Activated CD8-positive, alpha-beta memory T cell treated with anti-CD3 and anti-CD28 coated beads for 4 hours (primary cell): ENCODE data around the gene CHCHD3.
"Not testable (repeated sequence)": the region's sequence is repeated elsewhere in the genome, so short reads cannot be mapped to it uniquely, and the experiment has no call there.

ENCODE experiments used
- DNase-seq, 2 donors: peaks; one replicate each; pipeline ENCODE4 v3.0.0-alpha.2; 2020; ENCODE audit warnings: low read depth in 2 of 2

CHCHD3 gene

GRCh38 chr7:133003052-133003910 is 78.6 kb downstream of the CHCHD3 start:
- no peak for DNase-seq

GRCh38 chr7:133001727-133002126 is 80.2 kb downstream of the CHCHD3 start:
- DNase-seq, result no peak

GRCh38 chr7:132999845-133000244 is 82.0 kb downstream of the CHCHD3 start:
- DNase-seq, result no peak

- no peak for DNase-seq
These were observed 83.1 kb downstream of the CHCHD3 start for GRCh38 chr7:132998763-132999162.

DNA sequence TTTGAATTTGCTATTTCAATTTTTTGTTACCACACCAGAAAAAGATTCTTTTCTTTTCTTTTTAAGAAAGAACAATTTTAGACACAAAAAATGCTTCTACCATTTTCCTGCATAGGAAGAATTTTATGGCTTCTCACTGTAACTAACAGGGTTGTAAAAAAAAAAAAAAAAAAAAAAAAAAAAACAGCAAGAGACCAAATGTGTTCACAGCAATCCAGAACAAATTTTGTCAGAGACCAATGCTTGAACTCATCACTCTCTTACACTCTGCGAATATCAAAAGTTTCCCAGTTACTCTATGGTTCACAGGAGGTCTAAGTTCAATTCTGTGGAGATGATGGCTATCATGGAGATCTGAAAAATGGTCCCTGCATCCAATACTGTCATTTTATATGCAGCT is 84.4 kb downstream of the CHCHD3 start:
- no peak for DNase-seq

- no peak for DNase-seq
These were observed 85.2 kb downstream of the CHCHD3 start for GRCh38 chr7:132996581-132997242.

DNA sequence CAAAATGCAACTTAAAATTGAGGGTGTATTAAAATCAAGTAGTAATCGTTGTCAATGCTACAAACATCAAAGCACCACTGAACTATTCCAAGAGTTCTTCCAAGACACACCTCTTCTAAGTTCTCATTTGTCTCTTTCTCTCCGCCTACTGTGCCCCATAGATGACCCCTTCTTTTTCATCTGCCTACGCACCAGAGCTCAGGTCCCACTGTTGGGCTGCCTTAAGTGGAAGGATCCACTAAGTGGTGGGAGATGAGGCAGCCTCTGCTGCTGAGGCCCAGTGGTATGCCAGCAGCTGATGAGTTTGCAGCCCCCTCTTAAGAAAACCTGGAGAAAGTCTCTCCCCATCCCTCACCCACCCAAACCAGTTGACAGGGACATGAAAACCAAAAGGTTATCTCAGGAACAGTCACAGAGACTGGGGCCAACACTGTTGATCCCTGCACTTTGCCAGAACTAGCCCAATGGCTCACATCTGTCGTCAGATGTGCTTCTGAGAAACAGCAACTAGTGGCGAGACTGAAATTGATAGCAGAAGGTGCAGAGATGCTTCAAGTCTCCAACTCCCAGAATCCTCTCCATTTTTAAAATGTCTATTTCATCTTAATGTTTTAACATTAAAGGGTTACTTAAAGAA is 88.4 kb downstream of the CHCHD3 start:
- no peak for DNase-seq

- DNase-seq, result no peak
These were observed 90.0 kb downstream of the CHCHD3 start for GRCh38 chr7:132991615-132992587.

GRCh38 chr7:132988117-132988516 is 93.8 kb downstream of the CHCHD3 start:
- no peak for DNase-seq

DNA sequence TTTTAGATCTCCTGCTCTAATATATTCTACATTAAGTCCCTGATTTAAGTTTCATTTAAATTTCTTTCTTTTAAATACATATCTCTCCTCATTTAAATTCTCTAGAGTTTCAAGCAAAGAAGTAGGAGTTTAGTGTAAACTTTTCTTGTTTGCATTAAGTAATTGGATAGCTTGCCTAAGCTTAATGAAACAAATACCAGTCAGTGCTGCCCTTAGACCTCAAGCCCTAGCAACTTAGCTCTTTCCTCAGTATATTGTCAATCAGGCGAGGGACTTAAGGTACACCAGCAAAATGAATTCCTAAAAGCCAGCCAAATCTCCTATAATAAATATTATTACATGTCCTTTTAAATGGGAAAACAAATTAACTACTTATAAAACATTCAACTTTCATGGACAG is 101.5 kb downstream of the CHCHD3 start:
- DNase-seq, result no peak

GRCh38 chr7:132979524-132979923 is 102.4 kb downstream of the CHCHD3 start:
- DNase-seq, result no peak

GRCh38 chr7:132977234-132977633 is 104.7 kb downstream of the CHCHD3 start:
- no peak for DNase-seq

DNA sequence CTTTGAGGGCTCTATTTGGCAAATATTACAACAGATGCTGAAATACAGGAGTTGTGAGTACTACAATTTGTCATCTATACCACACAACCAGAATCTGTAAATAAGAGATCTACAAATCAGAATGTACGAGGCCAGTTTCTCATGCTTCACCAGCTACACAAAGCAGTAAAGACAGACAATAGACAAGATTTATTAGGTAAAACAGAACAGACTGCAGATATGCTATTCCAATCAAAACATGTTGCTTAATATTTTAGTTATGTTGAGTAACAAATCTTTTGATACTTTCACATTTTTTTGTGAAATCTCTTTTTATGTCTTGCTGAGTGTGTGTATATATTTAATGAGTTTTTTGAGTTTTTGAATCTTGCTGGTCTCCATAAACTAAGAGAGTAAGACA is 109.1 kb downstream of the CHCHD3 start:
- DNase-seq, result no peak

DNA sequence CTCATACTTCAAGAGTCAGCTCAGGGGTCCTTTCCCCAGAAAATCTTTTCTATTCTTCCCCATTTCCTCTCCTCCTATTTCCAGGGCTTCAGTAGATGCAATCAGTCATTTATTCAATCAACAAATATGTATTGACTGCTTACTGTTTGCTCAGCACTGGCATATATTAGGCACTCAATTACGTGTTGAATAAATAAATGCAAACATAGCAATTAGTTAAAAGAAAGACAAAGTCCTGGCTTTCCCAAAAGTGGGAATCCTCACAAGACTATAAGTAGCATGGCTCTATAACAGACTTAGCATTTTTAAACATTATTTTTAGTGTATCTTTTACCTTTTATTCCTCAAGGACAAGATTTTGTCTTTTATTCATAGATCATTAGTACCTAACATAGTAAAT is 111.6 kb downstream of the CHCHD3 start:
- DNase-seq, result no peak

- no peak for DNase-seq
These were observed 112.4 kb downstream of the CHCHD3 start for GRCh38 chr7:132969520-132969919.

GRCh38 chr7:132967470-132967848 is 114.4 kb downstream of the CHCHD3 start:
- not testable (repeated sequence) for DNase-seq

DNA sequence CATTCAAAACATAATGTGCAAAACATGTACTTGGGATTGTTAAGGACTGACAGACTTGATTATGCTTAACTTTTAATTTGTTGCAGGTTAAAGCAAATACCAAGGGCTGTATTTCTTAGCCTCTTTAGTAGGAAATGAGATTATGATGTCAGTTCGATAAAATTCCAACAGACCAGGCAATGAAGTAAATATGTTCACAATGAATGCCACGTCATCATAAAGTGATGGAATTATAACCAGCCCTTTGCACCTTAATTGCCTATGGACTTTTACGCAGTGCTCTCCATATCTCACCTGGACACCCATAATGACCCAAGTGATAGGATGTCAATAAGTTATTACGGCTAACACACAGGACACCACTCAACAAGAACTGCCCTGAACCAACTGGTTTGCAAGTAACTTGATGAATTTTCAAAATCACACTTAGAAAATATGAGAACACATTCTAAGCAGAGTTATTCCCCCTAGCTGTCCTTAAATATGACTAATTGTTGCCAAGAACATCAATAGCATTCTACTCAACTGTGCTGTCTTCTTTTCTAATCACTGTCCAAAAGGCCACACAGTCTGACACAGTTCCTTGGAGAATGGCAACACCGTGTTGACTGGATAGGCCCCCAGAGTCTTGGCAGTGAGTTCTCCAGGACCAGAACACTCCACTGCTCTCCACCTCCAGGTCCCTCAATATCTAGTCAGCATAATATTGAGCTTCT is 115.0 kb downstream of the CHCHD3 start:
- DNase-seq, result no peak

- no peak for DNase-seq
These were observed 115.9 kb downstream of the CHCHD3 start for GRCh38 chr7:132965951-132966350.

GRCh38 chr7:132964876-132965275 is 117.0 kb downstream of the CHCHD3 start:
- DNase-seq, result no peak

DNA sequence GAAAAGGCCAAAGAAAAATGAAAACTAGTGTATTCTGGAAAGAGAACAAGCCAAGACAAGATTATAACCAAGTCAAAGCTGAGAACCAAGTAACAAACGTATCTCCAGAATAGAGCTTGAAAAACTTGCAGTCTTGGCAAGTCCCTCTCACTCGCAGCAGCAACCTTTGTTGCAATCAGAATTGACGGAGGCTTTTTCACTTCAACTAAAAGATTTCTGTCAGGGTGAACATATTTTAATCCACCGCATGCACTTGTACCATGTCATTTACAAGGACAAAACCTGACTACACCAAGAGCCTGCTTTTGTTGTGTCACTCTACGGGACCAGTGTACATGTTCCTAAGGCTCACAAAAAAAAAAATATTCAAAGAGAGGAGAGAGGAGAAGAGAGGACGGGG is 122.0 kb downstream of the CHCHD3 start:
- no peak for DNase-seq

GRCh38 chr7:132956556-132956955 is 125.3 kb downstream of the CHCHD3 start:
- DNase-seq, result no peak
